GM18520 (cell line): ENCODE results near the gene ABCC1.
"Not testable (repeated sequence)": the region's sequence is repeated elsewhere in the genome, so short reads cannot be mapped to it uniquely, and the experiment has no call there.

Source experiments
- ATAC-seq: cut with Tn5 transposase; IDR thresholded peaks from one replicate; pipeline ENCODE4 v1.9.1; 2021; ENCODE audit not compliant: unreplicated experiment

Gene ABCC1

DNA sequence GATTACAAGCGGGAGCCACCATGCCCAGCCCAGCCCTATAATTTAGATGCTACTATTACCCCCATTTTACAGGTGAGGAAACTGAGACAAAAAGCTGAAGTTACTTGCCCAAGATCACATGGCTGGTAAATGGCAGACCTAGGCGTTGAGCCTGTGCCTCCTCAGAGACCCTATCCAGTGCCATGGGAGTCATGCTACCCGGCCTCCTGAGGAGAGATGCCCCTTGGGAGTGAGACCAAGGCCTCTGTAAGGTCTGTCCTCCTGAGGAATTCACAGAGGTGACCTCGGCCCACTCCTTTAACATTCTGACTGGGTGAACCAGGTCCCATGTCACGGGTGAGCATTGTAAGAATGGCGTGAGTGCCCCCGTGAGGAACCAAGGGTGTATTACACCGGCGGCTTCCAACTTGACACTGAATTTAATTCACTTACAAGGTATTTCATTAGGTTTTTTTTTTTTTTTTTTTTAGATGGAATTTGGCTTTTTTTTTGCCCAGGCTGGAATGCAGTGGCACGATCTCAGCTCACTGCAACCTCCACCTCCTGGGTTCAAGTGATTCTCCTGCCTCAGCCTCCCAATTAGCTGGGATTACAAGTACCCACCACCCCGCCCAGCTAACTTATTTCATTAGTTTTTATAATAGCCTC lies 178.2 kb downstream of the ABCC1 start:
- no peak for ATAC-seq

DNA sequence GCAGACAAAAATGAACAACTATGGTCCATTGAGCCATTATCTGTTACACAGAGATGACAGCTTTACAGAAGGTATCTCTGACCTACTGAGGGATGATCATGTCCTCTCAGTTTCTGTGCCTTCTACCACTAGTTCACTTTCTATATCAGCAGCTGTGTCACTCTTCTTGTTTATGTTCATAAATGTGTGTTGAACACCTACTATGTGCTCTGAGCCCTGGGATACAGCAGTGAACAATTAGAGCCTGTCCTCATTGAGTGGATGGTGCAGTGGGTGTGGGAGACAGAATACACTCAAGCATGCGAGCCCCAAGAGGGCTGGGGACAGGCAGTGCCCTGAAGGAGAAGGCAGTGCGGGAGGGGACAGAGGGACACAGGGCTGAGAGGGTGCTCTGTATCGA lies 181.8 kb downstream of the ABCC1 start:
- ATAC-seq: no peak

DNA sequence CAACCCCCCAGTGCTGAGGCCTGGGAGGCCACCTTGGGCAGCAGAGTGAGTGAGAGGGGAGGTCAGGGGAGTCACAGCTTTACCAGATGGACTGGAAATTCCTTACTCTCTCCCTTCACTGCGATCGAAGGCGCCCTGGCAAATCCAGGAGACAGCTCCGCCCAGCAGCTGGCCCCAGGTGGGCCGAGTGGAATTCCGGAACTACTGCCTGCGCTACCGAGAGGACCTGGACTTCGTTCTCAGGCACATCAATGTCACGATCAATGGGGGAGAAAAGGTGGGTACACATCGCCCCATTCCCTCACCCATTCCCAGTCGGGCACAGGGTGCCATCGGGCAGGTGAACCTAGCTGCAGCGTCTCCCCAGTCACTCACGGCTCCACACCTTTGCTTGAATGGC lies 182.2 kb downstream of the ABCC1 start:
- no peak for ATAC-seq

DNA sequence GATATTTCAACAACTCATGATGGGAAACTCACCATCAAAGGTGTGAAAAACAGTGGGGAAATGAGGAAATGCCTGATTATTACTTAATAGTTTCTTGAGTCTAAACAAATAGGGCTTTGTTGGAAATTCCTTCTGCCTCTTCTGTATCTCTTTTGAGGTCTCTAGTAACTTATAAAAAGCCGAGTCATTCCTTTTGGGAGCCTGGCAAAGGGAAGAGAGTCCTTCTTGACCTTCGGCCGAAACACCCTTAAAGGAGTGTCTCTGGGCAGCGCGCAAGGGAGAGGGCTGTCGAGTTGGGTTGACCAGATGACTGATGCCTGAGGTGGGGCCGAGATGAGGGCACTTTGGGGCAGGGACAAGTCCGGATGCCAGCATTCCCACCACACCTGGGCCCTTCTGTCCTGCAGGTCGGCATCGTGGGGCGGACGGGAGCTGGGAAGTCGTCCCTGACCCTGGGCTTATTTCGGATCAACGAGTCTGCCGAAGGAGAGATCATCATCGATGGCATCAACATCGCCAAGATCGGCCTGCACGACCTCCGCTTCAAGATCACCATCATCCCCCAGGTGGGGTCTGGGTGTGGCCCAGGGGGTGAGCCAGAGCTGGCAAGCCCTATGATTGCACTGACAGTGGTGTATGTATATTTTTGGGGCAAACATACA lies 184.7 kb downstream of the ABCC1 start:
- no peak for ATAC-seq

DNA sequence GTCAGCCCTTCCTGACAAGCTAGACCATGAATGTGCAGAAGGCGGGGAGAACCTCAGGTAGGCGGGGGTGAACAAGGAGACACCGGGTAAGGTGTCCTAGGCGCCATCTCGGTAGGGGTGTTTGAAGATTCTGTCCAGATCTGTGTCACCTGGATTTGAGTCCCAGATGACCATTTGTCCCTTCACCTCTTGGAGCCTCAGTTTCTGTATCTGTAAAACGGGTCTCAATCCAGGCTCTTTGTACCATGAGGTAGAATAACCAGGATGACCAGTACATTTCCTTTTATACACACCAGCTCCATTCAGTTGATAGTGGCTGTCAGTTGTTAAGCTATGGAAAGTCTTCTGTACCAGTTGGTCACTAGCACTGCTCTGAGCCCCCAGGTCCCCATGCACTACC lies 187.2 kb downstream of the ABCC1 start:
- ATAC-seq: no peak

DNA sequence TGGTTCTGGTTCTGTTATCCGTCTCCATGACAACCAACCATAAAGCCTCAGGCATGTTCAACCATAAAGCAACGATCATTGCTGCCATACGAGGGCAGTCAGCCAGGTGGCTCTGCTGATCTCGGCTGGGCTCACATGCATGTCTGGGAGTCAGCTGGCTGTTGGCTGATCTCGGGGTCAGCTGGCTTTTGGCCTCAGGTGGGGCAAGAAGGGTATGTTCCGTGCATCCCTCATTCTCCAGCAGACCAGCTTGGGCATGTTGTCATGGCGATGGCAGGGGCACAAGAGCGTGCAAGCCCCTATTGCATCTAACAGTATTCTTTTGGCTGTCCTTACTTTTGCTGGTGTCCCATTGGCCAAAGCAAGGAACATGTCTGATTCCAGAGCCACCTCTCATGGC lies 187.7 kb downstream of the ABCC1 start:
- ATAC-seq: no peak

DNA sequence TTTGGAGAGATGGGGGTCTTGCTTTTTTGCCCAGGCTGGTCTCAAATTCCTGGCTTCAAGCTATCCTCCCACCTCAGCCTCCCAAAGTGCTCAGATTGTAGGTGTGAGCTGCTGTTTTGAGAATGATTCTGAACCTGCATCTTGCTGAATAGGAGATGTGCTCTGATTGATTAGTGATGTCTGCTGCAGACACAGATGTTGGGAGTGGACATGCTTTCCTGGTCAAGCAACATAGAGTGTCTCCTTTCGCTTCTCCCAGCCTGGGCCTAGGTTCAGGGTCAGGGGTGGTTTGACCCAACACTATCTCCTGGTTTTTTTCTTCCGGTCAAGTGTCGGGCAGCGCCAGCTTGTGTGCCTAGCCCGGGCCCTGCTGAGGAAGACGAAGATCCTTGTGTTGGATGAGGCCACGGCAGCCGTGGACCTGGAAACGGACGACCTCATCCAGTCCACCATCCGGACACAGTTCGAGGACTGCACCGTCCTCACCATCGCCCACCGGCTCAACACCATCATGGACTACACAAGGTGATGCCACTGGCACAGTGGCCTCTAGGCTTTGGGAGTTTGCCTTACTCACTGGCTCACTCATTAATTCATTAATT lies 188.7 kb downstream of the ABCC1 start:
- ATAC-seq: no peak

DNA sequence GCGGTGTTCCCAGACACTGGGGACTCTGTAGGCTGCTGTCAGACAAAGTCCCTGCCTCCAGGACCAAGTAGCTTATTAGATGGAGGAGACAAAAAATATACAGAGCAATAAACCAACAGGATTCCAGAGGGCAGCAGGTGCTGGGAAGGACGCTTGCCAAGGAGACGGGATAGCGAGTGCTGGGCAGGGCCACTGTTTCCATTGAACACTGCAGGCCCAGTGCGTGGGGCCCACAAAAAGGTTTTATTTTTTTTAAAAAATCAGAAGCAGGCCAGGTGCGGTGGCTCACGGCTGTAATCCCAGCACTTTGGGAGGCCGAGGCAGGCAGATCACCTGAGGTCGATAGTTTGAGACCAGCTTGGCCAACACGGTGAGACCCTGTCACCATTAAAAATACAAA lies 189.6 kb downstream of the ABCC1 start:
- no peak for ATAC-seq

DNA sequence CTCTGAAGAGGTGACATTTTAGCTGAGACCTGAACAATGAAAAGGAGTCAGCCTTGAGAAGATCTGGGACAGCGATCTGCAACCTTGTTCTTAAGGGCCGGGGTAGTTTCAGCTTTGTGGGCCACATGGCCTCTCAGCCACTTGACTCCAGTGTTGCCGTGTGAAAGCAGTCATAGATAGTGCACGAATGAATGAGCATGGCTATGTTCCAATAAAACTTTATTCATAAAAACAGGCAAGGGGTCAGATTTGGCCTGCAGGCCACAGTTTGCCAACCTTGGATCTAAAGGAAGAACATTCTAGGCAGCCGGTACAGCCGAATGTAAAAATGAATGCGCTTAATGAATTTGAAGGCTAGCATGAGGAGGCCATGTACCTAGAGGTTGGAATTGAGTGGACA lies 190.4 kb downstream of the ABCC1 start:
- ATAC-seq: no peak

DNA sequence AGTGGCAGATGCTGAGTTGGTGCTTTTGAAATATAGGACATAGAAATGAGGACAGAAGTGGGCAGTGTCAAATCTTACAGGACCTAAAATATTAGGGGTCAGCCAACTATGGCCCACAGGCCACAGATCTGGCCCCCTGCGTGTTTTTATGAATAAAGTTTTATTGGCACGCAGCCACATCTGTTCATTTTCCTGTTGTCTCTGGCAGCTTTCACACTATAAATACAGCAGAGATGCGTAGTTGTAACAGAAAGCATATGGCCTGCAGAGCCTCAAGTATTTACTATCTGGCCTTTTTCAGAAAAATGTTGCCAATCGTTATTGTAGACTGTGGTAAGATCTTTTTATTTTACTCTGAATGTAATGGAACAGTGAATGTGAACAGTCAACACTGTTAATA lies 191.1 kb downstream of the ABCC1 start:
- no peak for ATAC-seq

DNA sequence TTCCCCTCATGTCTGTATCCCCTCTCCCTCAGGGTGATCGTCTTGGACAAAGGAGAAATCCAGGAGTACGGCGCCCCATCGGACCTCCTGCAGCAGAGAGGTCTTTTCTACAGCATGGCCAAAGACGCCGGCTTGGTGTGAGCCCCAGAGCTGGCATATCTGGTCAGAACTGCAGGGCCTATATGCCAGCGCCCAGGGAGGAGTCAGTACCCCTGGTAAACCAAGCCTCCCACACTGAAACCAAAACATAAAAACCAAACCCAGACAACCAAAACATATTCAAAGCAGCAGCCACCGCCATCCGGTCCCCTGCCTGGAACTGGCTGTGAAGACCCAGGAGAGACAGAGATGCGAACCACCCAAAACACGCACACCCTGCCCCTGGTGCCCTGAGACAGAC lies 191.7 kb downstream of the ABCC1 start:
- ATAC-seq: no peak

DNA sequence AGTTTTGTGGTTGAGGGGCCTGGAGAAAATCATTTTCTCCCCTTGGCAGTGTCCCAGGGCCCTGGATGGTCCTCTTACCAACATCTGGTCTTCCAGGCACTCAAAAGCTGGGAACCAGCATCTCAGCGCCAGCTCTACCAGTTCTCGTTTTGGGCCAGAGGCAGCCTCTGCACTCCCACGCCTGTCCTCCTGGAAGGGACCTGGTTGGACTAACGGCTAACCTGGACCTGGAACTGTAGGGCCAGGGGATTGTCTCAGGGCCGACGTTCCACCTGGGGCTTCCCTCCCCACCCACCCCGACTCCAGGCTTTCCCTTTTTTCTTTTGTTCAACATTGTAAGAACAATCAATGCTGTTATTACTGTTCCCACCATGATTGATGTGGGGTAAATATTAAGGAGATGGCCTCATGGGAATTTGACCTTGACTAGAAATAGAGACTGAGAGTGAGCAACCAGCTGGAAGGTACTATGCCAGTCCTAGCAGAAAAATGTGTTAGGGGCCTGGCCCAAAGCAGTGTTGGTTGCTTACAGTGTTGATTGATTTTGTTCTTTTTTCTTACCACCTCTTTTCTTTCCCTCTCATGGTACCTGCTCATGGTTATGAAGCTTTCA lies 192.5 kb downstream of the ABCC1 start:
- ATAC-seq: no peak

DNA sequence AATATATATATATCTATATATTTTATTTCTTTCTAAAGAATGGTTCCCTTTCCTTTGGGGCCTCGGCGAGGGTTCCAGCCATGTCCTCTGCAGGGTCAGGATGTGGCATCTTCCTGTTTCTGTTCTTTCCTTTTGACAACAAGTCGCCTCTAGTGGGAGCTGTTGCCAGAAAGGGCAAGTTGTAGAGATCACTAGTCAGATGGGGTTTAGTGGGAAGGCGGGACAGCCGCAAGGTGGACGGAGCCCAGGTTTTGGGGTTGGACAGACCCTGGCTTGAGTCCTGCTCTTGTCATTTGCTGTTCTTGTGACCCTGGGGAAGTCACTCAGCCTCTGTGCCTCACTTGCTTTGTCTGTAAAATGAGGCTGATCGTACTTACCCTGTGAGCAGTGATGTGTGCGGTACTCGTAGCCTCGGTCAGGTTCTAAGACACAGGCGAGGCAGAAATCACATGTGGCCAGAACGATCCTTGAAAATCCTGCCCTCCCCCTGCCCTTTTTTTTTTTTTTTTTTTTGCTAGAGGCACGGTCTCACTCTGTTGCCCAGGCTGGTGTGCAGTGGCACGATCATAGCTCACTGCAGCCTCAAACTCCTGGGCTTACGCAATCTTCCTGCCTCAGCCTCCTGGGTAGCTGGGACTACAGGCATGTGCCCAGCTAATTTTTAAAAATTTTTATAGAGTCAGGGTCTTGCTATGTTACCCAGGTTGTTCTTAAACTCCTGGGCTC lies 193.8 kb downstream of the ABCC1 start:
- ATAC-seq: no peak

DNA sequence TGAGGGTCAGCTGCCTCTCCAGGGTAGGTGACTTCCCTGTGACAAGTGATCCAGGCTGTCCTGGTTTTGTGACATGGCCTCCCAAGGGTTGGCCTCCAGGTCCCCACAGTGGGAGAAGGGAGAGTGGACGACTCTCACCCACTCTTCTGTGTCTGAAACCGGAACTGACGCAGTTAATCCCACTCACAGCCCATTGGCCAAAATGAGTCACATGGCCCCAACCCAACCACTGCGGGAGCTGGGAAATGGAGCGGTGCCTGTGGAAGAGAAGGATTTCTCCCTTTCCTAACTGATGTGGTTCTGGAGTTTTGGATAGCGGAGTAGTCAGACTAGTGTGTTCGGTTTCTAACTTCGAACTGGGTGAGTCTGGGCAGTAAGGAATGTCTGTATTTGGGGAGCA lies 194.5 kb downstream of the ABCC1 start:
- ATAC-seq: no peak

DNA sequence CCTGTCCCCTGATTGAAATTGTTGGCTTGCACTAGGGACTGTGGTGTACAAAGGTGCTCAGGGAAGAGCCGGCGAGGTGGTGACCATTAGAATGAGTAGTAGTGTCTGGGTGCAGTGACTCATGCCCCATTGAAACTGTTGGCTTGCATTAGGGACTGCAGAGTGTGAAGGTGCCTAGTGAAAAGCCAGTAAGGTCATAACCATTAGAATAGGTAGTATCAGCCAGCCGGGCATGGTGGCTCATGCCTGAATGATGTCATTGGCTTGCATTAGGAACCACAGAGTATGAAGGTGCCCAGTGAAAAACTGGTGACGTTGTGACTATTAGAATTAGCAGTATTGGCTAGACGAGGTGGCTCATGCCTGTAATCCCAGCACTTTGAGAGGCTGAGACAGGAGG lies 195.0 kb downstream of the ABCC1 start:
- ATAC-seq: no peak

DNA sequence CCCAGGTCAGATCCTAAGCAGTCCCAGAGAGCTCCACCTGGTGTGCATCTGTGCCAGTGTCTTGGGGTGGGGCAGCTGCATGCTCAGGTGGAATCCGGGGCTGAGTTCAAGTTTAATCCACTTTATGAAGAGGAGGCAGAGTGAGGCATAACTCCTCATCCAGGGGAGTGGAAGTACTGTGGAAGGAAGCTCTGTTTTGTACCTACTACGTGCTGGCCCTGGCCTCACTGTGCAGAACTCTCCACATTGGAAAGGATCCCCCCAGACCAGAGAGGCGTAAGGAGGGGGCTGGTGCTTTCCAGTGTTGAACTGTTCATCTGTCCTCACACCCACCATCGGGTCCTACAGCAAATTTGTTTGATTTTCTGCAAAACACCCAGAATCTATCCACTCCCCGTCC lies 195.9 kb downstream of the ABCC1 start:
- ATAC-seq: no peak

DNA sequence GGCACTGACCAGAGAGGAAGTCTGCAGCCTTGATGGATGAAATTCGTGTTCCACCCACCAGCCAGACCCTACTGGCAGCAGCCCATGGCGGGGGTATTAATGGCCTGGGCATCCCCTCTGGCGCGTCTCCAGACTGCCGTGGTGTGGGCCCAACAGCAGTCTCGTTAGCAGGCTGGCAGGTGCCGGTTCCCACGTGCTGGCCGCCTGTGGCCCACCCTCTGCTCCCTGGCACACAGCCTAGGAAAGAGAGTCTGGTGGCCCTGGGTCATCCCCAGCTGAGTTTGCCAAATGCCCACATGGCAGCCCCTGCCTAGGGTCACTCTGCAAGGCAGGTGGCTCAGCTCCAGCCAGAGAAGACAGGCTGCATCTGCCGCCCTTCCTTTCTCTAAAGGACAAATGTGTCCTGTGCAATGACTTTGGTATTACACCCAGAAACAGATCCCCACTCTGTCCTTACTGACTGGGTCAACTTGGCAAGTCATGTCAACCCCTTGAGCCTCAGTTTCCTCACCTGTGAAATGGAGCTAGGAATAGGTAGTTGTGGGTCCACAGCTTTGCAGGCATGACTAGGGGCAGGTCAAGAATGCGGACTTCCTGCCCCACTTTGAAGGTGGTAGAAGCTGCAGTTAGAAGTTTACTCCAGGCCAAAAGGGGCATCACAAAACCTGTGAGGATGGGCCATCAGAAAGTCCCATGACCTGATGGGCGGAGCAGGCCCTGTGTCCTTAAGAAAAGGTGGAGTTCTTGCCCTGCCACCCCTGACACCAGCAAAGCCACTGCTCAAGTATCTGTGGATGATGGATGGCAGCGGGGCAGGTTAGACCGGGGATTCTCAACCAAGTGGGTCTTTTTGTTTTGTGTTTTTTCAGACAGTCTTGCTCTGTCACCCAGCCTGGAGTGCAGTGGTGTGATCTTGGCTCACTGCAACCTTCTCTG lies 197.2 kb downstream of the ABCC1 start:
- ATAC-seq: no peak

DNA sequence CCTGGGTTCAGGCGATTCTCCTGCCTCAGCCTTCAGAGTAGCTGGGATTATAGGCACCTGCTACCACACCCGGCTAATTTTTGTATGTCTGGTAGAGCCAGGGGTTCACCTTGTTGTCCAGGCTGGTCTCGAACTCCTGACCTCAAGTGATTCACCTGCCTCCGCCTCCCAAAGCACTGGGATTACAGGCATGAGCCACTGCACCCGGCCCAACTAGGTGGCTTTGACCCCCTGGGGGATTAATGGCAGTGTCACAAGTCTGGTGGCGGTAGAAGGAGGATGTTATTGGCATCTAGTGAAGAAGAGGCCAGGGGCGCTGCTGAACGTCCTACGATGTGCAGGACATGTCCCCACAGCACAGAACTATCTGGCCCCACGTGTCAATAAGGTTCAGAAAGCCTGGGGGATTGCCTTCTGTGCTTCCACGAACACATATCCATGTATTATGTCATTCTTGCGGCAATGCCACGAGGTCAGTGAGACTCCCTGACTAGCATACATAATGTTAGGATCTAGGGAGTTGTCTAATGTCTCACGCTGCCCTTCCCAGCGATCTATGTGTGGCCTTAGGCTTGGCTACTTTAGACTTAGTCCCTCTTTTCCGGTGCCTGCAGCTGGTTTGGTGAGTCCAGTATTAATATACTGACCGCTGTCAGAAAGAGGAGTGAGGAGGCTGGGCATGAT lies 198.0 kb downstream of the ABCC1 start:
- ATAC-seq: no peak

DNA sequence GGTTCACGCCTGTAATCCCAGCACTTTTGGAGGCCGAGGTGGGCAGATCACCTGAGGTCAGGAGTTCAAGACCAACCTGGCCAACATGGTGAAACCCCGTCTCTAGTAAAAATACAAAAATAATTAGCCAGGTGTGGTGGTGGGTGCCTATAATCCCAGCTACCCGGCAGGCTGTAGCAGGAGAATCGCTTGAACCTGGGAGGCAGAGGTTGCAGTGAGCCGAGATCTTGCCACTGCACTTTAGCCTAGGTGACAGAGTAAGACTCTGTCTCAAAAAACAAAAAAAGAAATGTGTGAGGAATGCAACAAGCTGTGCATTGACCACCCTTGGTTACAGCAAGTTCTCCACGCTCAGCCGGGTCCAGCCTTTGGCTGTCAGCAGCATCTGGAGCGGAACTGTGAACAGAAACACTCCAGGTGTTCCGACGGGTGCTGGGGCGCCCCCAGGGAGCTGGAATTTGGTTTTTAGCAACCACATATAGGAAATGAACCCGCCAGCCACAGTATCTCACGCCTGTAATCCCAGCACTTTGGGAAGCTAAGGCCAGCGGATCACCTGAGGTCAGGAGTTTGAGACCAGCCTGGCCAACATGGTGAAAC lies 198.7 kb downstream of the ABCC1 start:
- not testable (repeated sequence) for ATAC-seq

DNA sequence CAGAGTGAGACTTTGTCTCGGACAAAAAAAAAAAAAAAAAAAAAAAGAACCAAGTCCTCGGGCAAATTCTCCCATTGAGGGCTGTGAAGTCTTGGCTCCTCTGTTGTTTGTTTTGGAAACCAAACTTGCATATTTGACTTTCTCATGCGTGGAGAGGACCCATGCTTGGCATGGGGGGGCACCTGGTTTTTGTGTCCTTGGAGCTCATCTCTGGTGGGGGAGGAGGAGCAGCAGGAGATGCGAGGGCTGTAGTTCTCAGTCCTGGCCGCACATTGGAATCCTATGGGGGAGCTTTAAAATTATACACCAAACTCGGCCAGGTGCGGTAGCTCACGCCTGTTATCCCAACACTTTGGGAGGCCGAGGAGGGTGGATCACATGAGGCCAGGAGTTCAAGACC lies 199.3 kb downstream of the ABCC1 start:
- ATAC-seq: no peak
